Activated gamma-delta T cell (primary cell): ENCODE results near the gene RBM4.
A peak's percentile ranks its signal among the peaks of the same experiment; 100 is the strongest.
"Not testable (repeated sequence)": the region's sequence is repeated elsewhere in the genome, so short reads cannot be mapped to it uniquely, and the experiment has no call there.

Experiments used
- DNase-seq: peaks from one replicate; lab custom pipeline; 2025; lab: John Stamatoyannopoulos, UW
- total RNA-seq, 2 donors: gene quantifications; one replicate each; lab custom pipeline; 2026; lab: John Stamatoyannopoulos, UW

Gene RBM4, protein sequence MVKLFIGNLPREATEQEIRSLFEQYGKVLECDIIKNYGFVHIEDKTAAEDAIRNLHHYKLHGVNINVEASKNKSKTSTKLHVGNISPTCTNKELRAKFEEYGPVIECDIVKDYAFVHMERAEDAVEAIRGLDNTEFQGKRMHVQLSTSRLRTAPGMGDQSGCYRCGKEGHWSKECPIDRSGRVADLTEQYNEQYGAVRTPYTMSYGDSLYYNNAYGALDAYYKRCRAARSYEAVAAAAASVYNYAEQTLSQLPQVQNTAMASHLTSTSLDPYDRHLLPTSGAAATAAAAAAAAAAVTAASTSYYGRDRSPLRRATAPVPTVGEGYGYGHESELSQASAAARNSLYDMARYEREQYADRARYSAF
- total RNA-seq, result 65.4 to 67.4 reads per million in 2 donors

DNA sequence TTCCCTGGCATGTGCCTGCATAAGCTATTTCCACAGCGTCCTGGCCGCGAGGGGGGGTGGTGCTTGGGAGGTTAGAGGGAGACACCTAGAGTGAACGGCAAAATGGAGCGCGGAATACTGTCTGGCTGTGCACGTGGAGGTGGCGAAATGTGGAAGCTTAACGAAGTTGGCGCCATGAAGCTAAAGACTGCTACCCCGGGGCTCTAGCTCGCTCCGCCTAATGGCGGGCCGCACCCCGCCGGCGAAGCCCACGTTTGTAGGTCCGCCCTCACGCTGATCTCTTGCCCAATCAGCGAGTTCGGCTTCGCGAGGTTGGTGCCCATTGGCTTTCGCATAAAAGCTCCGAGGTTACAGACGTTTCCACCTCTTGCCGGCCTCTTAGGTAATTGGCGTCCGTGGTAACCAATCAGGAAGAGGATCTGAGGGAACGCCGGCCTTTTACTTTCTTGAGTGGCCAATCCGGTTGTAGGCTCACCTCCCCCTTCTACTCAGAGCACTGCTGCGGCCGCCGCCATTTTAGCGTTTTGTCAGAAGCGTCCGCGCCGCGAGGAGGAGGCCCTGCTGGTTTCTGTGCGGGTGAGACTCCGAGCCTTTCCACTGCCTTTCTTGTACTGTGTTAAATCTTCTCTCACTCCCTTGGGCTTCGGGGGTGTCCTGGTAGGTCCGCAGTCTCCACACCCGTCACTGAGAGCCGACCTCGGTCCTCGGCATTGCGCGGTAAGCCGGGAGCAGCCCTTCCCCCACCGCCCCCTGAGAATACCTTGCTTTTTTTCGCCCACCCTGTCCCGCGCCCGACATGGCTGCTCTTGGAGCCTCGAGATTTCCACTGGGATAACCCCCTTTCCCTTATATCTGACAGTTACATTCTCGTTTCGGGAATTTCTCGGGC is at the start of gene RBM4:
Gene RBM4, plus strand, starts transcription at position 527 of the 889 bp plus-strand sequence. CDS start 1,009 bp downstream, outside the sequence.
- DNase-seq, result peak; percentile 76

DNA sequence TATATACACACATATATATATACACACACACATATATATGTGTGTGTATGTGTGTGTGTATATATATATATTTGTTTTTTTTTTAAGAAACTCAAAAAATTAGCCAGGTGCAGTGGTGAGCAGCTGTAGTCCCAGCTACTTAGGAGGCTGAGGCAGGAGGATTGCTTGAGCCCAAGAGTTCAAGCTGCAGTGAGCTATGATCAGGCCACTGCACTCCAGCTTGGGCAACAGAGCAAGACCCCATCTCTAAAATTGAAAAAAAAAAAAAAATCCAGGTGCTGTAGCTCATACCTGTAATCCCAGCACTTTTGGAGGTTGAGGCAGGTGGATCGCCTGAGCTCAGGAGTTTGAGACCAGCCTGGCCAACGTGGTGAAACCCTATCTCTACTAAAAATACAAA is 49.2 kb upstream of the RBM4 start:
- DNase-seq, result not testable (repeated sequence)

DNA sequence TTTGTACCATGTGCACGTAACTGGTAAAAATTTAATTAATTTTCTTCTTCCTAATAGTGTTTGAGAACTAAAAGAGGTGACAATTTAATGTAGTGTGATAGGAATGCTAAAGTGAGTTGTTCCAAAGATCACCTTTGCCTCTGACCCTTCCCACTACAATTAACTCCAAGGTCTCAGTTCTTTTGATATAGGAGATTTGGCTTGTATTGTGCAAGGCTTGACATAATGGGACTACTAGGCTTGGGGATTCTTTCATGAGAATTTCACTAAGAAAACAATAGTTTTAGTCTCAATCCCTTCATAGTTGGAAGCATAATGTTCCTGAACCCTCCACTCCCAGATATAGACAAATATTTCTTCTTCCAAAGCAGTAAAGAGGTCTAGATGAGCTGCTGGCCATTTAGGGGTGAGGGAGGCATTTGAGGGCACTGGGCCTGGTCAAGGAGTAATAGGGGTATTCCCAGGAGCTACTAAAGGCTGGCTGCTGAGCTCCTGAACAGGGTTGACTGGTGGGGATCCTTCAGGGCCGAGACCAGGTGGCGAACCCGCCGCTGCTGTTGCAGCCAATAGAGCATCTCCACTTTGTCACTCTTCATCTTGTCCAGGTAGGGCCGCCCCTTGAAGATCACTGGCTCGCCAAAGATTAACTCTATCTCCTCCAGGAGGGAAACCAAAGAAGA is 48.4 kb upstream of the RBM4 start:
- DNase-seq, result no peak

DNA sequence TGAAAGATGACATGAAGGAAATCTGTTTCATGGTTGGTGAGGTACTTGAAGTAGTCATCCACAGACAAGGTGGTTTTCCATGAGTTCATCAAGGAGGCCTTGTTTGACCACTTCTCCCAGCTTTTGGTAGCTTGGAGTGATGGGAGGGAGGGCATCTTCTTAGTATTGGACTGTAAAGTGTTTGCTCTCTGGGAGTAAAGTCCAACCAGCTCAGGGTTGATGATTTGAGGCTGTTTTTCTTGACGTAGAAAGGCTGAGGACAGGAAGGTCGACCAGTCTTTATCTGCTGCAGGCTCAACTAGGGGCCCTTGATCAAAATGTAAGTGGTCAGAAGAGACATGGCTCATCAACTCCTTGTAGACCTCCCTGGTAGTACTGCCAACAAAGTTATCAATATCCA is 47.3 kb upstream of the RBM4 start:
- no peak for DNase-seq

DNA sequence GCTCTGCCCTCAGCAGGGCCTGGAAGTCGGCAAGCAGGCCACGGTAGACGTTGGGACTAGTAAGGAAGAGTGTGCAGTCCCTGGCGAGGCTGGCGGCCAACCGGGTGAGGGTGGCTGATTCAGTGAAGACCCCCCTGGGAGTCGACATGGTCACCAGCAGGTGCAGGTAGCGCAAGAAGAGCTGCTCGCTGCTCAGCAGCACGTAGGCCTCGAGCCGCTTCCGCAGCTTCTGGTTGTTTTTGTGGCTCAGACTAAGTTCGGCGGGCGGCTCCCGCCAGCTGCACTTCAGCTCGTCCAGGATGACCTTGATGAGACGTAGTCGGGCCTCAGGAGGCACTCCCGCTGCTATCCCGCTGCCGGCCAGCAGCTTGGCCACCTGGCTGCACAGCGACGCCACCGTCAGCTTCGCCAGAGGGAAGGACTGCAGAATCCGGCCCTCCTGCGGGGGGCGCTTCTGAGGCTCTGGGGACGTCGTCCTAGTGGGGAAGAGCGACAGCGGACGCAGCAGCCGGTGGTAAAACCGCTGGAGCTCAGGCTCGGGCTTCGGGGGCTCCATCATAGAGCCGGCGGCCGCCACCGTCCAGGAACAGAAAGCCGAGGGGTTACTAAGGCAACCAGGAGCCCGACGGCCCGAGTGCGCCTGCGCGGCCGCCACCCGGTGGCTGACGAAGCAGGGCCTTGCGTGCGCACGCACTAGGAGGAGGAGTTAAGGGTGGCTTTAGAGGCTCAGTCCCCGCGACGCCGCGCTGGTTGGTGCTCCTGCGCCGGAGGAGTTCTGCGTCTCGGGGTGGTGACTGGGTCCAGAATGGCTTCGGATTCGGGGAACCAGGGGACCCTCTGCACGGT is 45.8 kb upstream of the RBM4 start, which contains the start of the genes CCDC87 and CCS:
Gene CCDC87, minus strand, starts transcription at position 607 of the 846 bp plus-strand sequence. Its CDS starts 48 bp downstream, at position 559.
Gene CCS, plus strand, starts transcription at position 729 of the 846 bp plus-strand sequence. Its CDS starts 77 bp downstream, at position 806.
- peak; percentile 98 for DNase-seq

GRCh38 chr11:66593303-66593635 is 45.2 kb upstream of the RBM4 start:
- no peak for DNase-seq

- DNase-seq, result no peak
Observed at GRCh38 chr11:66593650-66594049, 44.9 kb upstream of the RBM4 start.

DNA sequence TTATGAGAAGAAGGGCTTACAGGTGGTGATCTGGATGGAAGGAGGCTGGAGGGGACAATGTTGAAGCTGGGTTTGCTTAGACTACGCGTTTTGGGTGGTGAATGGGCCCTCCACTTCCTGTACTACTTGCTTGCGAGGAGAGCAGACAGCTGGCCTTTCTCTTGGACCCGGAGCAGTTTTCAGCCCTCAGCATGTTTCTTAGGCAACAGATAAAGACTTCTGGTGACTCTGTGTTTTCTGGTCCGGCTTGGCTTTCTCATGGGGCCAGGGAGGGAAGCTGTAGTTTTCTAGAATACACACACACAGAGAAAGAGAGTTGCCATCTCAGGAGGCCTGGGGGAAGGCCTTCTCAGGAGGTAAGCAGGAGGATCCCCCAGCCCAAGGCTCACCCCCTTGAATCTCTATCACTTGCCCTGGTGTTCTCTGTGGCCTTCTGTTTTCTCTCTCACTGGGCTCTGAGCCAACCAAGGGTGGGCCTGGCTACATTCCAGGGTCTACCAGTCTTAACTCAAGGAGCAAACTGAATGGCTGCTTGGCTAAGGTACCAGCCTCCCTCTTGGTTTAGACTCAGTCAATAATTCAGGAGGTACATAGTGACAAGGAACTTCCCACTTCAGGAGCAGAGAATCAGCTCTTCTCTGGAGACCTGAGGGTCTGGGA is 43.1 kb upstream of the RBM4 start:
- DNase-seq, result no peak

DNA sequence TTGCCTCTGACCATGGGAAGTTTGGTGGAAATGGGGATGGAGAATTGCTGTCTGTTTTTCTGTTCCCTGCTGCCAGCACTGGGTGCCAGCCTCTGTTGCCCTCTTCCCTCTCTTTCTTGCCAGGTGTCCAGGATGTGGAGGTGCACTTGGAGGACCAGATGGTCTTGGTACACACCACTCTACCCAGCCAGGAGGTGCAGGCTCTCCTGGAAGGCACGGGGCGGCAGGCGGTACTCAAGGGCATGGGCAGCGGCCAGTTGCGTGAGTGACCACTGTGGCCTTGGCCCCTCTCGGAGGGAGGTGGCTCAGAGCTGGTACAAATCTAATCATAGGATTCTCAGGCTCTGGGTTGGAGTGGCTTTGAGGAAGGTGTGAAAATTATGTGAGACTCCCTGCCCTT is 39.5 kb upstream of the RBM4 start:
- no peak for DNase-seq

DNA sequence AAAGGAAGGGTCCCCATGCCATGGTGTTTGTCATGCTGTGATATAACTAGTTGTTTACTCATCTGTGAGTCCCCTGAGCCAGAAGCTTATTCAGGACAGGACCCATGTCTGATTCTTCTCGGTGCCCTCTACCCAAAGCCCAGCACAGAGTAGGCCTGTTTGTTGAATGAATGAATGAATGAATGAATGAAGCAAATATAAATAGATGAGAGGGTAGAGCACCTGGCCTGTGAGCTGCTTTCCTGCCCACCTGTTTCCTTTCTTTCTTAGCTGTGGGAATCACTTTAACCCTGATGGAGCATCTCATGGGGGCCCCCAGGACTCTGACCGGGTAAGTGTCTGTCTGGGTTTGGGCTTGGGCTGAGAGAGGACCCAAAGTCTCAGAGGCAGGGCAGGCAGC is 38.3 kb upstream of the RBM4 start:
- DNase-seq, result no peak

DNA sequence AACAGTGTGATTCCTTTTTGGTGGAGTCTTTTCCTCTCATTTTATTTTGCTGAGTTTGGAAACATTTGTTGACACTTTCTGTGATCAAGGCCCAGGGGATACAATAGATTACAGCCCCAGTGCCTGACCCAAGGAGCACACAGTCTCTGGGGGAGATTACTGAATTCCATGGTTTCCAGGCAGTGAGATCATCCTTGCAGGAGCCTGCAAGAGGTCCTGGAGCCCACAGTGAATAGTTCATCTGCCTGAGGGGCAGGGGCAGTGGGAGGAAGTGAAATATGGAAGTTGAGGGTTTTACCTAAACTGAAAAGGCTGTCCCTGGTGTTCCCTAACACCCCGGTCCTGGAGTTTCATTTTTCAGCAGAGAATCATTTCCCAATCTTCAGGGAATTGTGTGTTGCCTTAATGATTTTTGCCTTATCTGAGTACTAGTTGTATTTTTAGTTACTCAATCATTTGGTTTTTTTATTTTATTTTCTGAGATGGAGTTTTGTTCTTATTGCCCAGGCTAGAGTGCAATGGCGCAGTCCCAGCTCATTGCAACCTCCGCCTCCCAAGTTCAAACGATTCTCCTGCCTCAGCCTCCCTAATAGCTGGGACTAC is 37.8 kb upstream of the RBM4 start:
- DNase-seq, result no peak

DNA sequence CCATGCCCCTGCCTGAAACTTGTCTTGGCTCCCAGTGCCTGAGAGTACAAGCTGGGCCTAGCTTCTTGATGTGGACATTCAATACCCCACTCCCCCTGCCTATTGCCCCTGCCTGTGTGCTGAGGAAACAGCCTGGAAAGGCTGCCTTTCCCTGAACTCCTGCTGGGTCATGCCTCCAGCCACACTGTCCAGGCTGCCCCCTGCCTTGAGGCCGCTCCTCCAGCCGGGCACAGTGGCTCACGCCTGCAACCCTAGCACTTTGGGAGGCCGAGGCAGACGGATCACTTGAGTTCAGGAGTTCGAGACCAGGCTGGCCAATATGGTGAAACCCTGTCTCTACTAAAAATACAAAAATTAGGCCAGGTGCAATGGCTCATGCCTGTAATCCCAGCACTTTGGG is 35.4 kb upstream of the RBM4 start:
- no peak for DNase-seq

DNA sequence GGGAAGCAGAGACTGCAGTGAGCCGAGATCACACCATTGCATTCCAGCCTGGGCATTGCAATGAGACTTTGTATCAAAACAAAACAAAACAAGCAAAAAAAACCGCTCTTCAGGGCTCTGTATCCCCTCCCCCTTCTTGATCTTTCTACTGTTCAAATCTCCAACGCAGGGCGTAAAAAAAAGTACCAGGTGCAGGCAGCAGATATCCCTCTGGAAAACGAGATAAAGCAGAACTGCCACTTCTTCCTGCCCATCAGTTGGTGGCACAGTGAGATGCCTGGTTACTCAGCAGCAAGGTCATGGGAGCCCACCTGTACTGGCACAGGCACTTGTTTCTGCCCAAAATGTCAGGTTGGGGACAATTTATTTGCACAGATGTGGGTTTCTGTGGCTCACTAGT is 34.3 kb upstream of the RBM4 start:
- DNase-seq, result no peak

GRCh38 chr11:66606608-66607007 is 31.9 kb upstream of the RBM4 start:
- DNase-seq, result not testable (repeated sequence)

DNA sequence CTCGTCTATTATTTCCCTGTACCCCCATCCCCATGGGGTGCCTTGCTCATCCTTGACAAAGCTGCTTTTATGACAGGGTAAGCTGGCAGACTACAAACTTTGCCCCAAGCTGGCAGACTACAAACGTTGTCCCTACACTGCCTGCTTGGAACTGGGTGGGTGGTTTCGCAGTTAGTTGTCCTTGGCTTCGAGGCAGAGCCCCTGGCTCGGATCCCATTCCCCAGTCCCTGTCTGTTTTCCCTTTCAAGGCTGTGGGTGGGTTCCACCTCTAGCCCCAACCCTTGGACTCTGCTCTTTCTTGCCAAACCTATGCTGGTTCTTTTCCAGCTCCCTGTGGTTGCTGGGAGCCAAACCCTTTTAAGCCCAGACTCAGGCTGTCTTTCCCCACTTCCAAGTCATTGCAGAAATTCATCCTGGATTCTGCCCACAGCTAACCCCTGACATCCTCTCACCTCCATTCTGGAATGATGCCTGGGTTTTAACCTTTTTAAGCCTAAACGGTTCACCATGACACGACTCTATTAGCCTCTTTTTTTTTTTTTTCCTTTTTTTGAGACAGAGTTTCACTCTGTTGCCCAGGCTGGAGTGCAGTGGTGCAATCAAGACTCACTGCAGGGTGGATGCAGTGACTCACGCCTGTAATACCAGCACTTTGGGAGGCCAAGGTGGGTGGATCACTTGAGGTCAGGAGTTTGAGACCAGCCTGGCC is 31.2 kb upstream of the RBM4 start:
- no peak for DNase-seq

- DNase-seq, result no peak
Observed at GRCh38 chr11:66609721-66610617, 28.5 kb upstream of the RBM4 start.

DNA sequence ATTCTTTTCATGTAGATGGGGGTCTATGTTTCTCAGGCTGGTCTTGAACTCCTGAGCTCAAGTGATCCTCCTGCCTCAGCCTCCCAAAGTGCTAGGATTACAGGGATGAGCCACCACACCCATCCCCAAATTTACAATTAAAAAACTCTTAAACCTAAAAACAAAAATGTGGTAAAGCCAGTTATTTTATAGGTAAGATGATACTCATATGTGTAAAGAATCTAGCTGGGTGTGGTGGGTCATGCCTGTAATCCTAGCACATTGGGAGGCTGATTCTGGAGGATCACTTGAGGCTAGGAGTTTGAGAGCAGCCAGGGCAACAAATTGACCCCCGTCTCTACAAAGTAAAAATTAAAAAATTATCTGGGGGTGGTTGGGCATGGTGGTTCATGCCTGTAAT is 26.0 kb upstream of the RBM4 start:
- no peak for DNase-seq

DNA sequence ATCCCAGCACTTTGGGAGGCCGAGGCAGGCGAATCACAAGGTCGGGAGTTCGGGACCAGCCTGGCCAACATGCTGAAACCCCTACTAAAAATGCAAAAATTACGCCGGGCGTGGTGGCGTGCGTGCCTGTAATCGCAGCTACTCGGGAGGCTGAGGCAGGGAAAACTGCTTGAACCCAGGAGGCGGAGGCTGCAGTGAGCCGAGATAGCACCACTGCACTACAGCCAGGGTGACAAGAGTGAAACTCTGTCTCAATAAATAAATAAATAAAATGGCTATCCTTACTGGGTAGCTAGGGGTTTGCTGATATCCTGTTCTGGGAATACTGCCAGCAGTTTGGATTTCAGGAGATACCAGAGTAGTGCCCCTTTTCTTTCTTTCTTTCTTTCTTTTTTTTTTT is 24.4 kb upstream of the RBM4 start:
- DNase-seq, result no peak
